ENCODE measurements around the gene RFTN1. TPM values are rescaled to one million over a fixed set of nuclear protein-coding genes. Genes with fewer than 3 reads are reported as not detected.

The RFTN1 gene
- total and polyA plus RNA-seq, 2 donors (not counting 1 experiment from before 2014, with no cell fraction given) = 32.4 to 156 TPM

GRCh38 chr3:16520241-16520969 lies 6.9 kb upstream of the RFTN1 start:
- ATAC-seq (ENCODE audit: low read depth) (no peak), DNase-seq (no peak)
- Histone ChIP-seq H4K20me1 (ENCODE audit: control insufficient read depth, insufficient read depth, low read length, poor library complexity, severe bottlenecking) (no peaks in the 10 kb centered on the region), H3K9ac (ENCODE audit: low read length) (peak overlapping the region; percentile 24), H3K27ac (ENCODE audit: low read length in 2 of 2) (peak overlapping the region; percentile 19 to 64), H3K79me2 (ENCODE audit: control insufficient read depth, insufficient read depth, low read length) (peaks cover 34% of the 10 kb centered on the region), H3K9me3 (ENCODE audit: control extremely low read depth in 1 of 3, control insufficient read depth in 2 of 3, insufficient read depth in 1 of 3, low read length in 2 of 3) (peaks cover 0 to 13% (median 9%) of the 10 kb centered on the region in 3 donors), H2AFZ (ENCODE audit: insufficient read depth, low read depth, low read length, poor library complexity, severe bottlenecking) (peak overlapping the region; percentile 11), H3K4me3 (ENCODE audit: control extremely low read depth in 1 of 5, extremely low read depth in 1 of 5, insufficient read depth in 1 of 5, low read depth in 2 of 5, low read length in 4 of 5) (peak overlapping the region in 1 of 5 experiments; percentile 17), H3K27me3 (replicated peaks in 1 of 4; ENCODE audit: control extremely low read depth in 1 of 4, control insufficient read depth in 3 of 4, insufficient read depth in 4 of 4, low read length in 3 of 4) (no peaks in the 10 kb centered on the region), H3K4me1 (ENCODE audit: control insufficient read depth in 2 of 2, insufficient read depth in 2 of 2, low read length in 2 of 2) (peaks cover 85 to 87% of the 10 kb centered on the region in 2 donors), H3K36me3 (replicated peaks in 1 of 2; ENCODE audit: control extremely low read depth in 1 of 2, control insufficient read depth in 1 of 2, extremely low read depth in 1 of 2, insufficient read depth in 2 of 2, low read length in 1 of 2) (no peaks in the 10 kb centered on the region), H3K4me2 (replicated peaks; ENCODE audit: low read depth, low read length, poor library complexity, severe bottlenecking) (peak overlapping the region; percentile 62)
- intact Hi-C loops (cut with micrococcal nuclease) = no loop called here
- TF ChIP-seq CTCF (IDR thresholded peaks at IDR 0.05) (no peak), EZH2 (IDR thresholded peaks at IDR 0.05; ENCODE audit: borderline replicate concordance, insufficient read depth, low read depth, low read length, poor library complexity, severe bottlenecking) (no peak)
- peak overlapping the region; percentile 59 for H3K4me3 Mint-ChIP-seq
- H3K27ac Mint-ChIP-seq = peak overlapping the region; percentile 51
- ChIA-PET POLR2A (no interaction called here), CTCF (interaction anchor here (1.3 kb wide), 1 partner anchor 9 kb away, joined by 4 read pairs; no protein-coding TSS in a partner anchor)
- H3K9me3 Mint-ChIP-seq (ENCODE audit: insufficient read depth) = peaks cover 4% of the 10 kb centered on the region
- H3K27me3 Mint-ChIP-seq = no peaks in the 10 kb centered on the region
- H3K4me1 Mint-ChIP-seq = peaks cover 84% of the 10 kb centered on the region
- WGBS (ENCODE audit: insufficient coverage) = 54% methylated on average over 4 of the region's 6 CpGs
